NCI-H1694 treated with DMSO at 0.1 percent for 48 hours (cell line): ENCODE measurements around the gene CADM4.
A peak's percentile ranks its signal among the peaks of the same experiment; 100 is the strongest.

Experiments used
- DNase-seq: peaks from one replicate; lab custom pipeline; 2025; lab: John Stamatoyannopoulos, UW

The CADM4 gene

GRCh38 chr19:43586346-43586745, 53.3 kb downstream of the CADM4 start:
- no peak for DNase-seq

DNA sequence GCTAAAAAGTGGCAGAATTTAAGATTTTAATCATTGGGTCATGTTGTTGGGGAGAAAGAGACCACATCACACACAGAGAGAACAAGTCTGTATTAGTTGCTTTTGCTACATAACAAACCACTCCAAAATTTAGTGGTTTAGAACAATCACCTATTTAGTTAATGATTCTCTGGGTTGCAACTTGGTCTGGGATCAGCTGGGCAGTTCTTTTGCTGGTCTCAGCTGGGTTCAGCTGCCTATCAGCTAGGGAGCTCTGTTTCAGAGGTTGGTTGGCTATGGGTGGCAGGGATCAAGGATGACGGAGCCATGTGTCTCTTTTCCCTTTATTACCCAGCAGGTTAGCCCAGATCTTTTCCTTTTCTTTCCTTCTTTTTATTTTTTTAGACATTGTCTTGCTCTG, 55.2 kb downstream of the CADM4 start:
- DNase-seq: no peak

GRCh38 chr19:43582495-43582894, 57.2 kb downstream of the CADM4 start:
- no peak for DNase-seq

DNA sequence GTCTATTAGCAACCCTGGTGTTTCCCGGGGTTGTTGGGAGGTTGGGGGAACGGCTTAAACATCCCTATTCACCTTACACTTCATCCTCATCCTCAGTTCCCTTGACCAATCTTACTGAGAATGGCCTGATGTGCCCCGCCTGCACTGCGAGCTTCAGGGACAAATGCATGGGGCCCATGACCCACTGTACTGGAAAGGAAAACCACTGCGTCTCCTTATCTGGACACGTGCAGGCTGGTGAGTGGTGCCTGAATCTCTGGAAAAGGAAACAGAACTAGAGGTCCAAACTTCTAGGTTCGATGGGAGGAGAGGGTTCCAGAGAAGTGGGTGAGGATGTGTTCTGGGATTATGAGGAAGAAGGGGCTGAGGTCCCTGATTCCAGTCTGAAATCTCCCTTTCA, 58.2 kb downstream of the CADM4 start:
- DNase-seq: no peak

- no peak for DNase-seq
Observed at GRCh38 chr19:43578787-43579186, 60.9 kb downstream of the CADM4 start.

DNA sequence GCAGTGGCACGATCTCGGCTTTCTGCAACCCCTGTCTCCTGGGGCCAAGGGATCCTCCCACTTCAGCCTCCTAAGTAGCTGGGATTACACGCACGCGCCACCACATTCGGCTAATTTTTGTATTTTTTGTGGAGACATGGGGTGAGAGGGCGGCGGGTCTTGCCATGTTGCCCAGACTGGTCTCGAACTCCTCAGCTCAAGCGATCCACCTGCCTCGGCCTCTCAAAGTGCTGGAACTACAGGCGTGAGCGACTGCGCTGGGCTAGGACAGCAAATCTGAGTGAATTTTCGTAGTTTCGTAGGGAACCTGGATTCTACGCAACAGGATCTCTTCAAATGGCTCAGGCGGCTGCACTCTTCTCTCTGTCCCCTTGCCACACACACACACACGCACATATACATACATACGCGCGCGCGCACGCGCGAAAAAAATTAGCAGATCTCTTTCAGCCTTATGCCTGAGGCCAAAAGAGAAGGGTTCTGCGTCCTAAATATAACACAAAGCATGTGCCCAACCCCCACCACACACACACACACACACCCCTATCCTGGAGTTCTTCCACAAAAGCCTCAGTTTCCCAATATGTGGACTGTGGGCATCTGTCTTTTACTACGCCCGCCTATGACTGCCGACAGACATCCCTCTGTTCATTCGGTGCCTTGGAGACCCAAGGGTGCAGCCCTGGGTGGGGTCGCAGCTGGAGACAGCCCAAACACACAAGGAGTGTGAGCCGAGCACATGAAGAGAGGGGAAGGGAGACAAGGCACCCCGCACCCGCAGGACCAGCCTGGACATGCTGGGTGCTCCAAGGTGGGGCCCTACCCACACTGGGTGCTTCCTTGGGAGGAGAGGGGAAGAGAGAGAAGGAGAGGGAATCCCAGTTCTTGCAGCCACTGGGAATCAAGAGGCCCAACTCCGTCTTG, 63.4 kb downstream of the CADM4 start:
- no peak for DNase-seq

DNA sequence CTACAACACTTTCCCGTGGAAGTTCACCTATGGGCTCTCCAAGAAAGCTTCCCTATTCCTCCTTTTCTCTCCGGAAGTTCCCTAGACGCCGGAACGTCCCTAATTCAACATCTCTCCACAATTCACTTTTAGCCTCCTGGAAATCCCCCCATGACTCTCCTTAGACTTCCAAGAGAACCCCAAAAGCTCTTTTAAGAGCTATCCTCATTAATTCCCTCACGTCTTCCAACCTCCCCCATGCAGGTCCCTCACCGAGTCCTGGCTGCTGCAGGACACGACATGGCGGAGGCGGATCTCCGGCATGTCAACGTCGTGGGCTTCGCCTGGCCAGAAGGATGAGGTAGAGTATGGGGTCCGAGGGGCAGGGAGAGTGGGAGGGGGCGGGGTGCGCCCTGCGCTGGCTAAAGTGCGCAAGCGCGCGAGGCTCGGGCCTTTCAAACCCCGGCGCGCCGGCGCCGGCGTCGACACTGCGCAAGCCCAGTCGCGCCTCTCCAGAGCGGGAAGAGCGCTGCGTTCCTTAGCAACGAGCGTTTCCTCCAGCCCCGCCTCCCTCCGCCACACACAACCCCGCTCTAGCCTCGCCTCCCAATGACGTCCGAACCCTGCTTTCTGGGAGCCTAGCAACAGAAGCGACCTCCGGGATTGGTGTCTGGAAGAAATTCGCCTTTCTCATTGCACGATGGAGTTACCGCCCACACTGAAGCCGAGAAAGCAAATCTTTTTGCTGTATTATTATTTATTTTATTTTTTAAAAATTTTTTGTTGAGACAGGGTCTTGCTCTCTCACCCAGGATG, 64.3 kb downstream of the CADM4 start, which contains the start of the genes PINLYP and XRCC1:
Gene PINLYP (plus strand): TSS at position 646 of the 795 bp plus-strand sequence. CDS start 1,391 bp downstream, outside the sequence.
Gene XRCC1 (minus strand): TSS at position 372 of the 795 bp plus-strand sequence. CDS start 69 bp downstream, at position 303.
- peak; percentile 96 for DNase-seq

DNA sequence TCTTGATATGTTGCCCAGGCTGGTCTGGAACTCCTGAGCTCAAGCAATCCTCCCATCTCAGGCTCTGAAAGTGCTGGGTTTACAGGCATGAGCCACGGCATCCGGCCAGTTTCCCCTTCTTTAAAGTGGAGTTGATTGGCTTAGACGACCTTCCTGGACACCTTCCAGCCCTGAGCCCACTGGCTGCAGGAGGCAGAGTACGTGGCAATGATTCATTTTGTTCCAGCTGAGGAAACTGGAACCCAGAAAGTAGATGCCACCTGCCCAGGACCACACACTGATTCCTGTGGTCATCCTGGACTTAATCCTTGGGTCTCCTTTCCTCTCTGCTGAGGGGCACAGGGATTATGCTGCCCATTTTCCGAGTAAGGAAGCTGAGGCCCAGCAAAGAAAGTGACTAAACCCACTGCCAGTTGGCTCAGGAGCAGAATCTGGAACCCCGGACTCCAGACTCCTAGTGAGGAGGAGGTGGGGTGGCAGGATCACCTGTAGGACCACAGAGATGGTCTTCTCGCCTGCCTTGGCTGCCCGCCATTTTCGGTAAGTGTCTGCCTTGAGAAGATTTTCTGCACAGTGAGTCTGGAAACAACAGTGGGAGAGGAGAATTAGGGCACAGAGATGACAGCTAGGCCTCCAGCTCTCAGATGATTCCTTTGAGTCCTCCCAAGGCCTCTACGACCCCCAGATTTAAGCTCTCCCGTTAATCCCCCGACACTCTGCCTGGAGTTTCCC, 65.1 kb downstream of the CADM4 start:
- no peak for DNase-seq
